ENCODE data around the gene ZNF638. TPM values are rescaled to one million over a fixed set of nuclear protein-coding genes. Genes with fewer than 3 reads are reported as not detected.

The ZNF638 gene
- total and polyA plus RNA-seq, 2 of the 8 experiments (the other 6 are each of a cell fraction or from before 2014, with no cell fraction given), result 45.3 to 143 TPM

- TF ChIP-seq, protein P1, sequence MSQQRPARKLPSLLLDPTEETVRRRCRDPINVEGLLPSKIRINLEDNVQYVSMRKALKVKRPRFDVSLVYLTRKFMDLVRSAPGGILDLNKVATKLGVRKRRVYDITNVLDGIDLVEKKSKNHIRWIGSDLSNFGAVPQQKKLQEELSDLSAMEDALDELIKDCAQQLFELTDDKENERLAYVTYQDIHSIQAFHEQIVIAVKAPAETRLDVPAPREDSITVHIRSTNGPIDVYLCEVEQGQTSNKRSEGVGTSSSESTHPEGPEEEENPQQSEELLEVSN (IDR thresholded peaks at IDR 0.05), result no peak
- TF ChIP-seq SUZ12 (IDR thresholded peaks at IDR 0.05; ENCODE audit: low read length), result no peak
- no peak for TF ChIP-seq EGR1 (IDR thresholded peaks at IDR 0.05; ENCODE audit: borderline replicate concordance, low read depth, low read length)
- TF ChIP-seq EP300 (IDR thresholded peaks at IDR 0.05; ENCODE audit: borderline replicate concordance in 1 of 2, low read depth in 2 of 2, low read length in 2 of 2), result no peak
- no peak for TF ChIP-seq TAF1 (IDR thresholded peaks at IDR 0.05; ENCODE audit: low read depth, low read length)
- no peak for TF ChIP-seq SIX5 (IDR thresholded peaks at IDR 0.05; ENCODE audit: low read depth, low read length)
- no peak for TF ChIP-seq CTBP2 (IDR thresholded peaks at IDR 0.05; ENCODE audit: borderline replicate concordance, insufficient read depth, insufficient read length, low read length)
- TF ChIP-seq BACH1 (IDR thresholded peaks at IDR 0.05; ENCODE audit: low read length), result no peak
- TF ChIP-seq BRCA1 (IDR thresholded peaks at IDR 0.05; ENCODE audit: low read depth, low read length), result no peak
- no peak for TF ChIP-seq GTF2F1 (IDR thresholded peaks at IDR 0.05; ENCODE audit: borderline replicate concordance, low read depth, low read length)
Observed at GRCh38 chr2:71423817-71424420, 92.3 kb downstream of the ZNF638 start (continued).

Measured in H1 (cell line).